NCI-H2029 treated with DMSO at 0.1 percent for 48 hours (cell line): ENCODE data around the gene GNPTAB.
"Not testable (repeated sequence)": the region's sequence is repeated elsewhere in the genome, so short reads cannot be mapped to it uniquely, and the experiment has no call there.

Source experiments
- DNase-seq: peaks from one replicate; lab custom pipeline; 2025; lab: John Stamatoyannopoulos, UW

GNPTAB gene

DNA sequence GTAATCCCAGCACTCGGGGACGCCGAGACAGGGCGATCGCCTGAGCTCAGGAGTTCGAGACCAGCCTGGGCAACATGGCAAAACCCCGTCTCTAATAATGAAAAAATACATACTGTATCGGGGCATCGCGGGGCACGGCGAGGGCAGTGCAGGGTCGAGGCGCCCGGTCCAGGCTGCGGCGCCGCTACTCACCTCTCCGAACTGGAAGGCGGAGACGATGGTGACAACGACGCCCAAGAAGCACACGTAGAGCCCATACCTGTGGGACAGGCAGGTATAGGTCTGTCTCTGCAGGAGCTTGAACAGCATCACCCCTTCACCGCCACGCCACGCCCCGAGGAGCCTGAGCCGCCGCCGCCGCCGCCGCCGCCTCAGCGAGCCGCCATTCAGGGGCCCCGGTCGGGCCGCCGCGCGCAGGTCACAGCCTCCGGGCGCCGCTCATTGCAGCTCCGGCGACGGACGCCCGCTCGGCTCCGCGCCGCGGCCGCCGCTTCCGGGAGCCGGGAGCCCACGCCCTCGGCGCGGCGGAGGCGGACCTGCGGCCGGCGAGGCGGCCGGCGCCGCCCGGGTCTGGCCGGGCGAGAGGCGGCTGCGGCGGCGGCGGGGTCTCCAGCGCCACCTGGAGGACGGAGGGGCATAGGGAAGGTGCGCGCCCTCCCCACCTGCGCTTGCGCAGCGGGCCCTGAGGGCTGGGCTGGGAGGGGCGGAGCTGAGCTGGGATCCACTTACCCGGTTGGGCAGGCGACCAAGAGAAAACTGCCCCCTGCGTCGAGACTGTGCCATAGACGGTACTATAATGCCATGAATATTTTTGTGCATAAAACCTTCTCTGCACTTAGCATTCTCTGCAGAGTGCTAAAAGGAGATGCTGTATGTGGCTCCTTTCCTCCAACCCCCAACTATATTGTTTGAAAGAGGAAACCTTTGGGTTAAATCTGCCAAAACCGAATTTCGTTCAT, at the start of gene GNPTAB:
Gene GNPTAB (minus strand): TSS at position 593 of the 959 bp plus-strand sequence. CDS start 284 bp downstream, at position 309.
- DNase-seq: peak; percentile 69

DNA sequence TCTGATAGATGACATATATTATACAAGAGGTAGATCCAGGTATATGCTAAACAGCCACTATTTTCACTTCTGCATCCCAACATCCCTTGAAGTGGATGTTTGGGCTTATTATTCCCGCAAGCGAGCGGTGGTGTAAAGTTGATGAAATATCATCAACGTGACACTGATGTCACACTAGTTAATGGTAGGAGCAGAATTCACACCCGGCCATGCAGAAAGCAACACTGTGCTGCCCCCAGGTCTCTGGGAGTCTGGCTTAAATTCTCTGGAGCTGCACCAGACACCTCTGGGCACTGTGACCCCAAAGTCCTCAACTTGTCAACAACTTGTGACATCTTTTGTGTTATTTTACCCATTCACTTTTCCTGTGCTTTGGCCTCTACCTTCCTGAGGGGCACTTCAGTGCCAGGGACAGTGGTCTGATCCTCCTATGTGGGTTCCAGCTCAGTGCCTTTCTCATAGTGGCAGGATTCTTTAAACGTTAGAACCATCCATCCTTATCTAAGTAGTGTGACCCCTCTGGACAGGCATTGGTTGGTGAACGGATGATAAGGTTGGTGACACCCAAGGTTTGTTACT, 47.6 kb upstream of the GNPTAB start:
- DNase-seq: no peak

DNA sequence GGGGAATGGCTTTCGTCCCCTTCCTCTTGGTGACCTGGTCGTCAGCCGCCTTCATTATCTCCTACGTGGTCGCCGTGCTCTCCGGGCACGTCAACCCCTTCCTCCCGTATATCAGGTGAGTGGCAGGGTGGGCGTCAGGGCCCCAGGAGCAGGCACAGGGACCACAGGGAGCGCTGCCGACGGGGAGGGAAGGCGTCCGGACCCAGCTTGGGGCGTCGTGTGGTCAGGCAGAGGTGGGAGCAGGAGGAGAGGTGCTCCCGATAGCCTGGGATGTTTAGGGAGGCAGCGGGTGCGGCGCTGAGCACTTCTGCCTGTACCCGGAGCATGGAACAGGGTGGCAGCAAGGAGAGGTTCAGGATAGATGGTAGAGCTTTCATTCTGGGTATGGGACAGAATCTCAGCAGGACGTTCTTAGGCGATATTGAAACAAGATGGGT, 47.1 kb upstream of the GNPTAB start:
- no peak for DNase-seq

DNA sequence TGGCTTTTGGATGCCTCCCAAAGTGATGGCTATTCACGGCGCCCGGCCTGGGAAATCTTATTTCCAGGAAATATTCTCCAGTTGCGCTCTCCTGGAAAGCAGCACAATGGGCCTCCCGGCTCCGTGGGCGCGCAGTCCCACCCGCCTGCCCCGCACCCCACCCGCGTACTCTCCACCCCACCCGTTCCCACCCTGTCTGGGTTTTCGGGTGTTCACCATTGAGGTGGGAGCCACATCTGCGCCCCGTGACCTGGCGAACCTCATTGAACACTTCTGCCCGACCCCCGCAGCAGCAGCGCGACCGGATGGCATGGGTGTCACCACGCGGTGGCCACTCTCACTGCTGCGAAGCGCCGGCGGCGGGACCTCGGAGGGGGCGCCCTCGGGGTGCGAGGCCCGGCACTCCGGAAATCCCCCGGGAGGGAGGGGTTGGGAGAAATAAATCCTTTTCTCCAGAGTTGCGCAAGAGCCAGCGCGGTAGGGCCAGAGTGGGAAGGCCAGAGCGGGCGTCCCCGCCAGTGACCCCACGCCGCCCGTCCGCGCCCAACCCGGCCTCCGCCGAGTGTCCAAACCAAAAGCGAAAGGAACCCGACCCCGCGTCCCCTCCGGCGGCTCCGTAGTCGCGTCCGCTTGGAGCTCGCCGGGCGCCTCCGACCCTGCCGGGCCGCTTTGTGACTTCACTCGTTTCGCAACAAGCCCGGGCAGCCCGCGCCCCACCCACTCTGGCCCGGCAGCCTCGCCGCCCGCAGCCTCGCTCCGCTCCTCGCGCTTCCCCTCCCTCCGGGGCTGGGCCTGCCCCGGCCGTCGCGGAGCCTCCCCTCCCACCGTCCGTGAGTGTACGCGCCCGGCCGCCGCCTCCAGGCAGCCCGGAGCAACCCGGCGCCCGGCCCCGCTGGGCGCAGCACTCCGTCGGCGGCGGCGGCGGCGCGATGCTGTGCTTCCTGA, 46.4 kb upstream of the GNPTAB start, which contains the start of gene DRAM1:
Gene DRAM1 (plus strand): TSS at position 720 of the 945 bp plus-strand sequence. CDS start 210 bp downstream, at position 930.
- peak; percentile 38 for DNase-seq

DNA sequence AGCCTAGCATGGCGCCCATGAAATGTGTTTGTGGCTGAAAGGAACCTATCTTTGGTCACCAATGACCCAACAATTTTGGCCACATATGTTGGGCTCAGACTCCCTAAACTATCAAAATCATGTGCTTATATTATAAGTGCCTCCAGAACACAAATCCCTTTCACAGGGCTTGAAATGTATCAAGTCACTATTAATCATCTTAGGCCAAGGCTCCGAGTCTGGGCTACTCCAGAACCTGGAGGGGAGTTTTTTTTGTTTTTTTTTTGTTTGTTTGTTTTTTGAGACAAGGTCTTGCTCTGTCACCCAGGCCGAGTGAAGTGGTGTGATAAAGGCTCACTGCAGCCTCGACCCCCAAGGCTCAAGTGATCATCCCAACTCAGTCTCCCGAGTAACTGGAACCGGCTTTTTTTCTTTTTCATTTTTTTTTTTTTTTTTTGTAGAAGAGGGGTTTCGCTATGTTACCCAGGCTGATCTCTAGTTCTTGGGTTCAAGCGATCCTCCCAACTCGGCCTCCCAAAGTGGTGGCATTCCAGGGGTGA, 45.6 kb upstream of the GNPTAB start:
- DNase-seq: no peak

DNA sequence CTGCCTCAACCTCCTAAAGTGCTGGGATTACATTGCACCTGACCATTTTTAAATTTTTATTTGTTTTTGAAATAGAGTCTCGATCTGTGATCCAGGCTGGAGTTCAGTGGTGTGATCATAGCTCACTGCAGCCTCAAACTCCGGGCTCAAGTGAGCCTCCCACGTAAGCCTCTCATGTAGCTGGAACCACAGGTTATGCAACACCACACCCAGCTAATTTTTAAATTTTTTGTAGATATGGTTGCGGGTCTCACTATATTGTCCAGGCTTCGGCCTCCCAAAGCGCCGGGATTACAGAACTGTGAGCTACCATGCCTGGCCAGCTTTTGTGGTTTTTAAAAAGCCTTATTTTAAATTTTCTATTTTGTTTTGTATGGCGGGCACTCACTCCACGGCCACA, 44.4 kb upstream of the GNPTAB start:
- no peak for DNase-seq

DNA sequence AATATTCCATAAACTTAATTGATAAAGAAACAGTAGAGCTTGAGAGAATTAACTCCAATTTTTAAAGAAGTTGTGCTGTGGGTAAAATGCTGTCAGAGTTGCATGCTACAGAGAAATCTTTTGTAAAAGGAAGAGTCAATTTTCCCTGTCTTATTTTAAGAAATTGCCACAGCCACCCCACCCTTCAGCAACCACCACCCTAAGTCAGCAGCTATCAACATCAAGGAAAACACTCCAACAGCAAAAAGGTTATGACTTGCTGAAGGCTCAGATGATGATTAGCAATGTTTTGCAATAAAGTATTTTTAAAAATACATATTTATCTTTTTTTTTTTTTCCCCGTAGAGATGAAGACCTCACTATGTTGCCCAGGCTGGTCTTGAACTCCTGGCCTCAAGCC, 40.2 kb upstream of the GNPTAB start:
- no peak for DNase-seq

DNA sequence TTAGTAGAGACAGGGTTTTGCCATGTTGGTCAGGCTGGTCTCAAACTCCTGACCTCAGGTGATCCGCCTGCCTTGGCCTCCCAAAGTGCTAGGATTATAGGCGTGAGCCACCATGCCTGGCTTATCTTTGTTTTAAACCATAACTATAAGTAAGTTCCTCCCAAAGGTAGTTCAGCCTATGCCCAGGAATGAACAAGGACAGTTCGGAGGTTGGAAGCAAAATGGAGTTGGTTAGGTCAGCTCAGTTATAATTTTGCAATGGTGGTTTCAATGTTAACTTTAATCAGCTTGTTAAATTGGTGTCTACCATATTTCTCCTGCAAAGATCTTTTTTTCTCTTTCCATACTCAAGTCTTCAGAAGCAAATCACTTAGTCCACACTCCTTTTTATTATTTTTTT, 36.9 kb upstream of the GNPTAB start:
- not testable (repeated sequence) for DNase-seq

DNA sequence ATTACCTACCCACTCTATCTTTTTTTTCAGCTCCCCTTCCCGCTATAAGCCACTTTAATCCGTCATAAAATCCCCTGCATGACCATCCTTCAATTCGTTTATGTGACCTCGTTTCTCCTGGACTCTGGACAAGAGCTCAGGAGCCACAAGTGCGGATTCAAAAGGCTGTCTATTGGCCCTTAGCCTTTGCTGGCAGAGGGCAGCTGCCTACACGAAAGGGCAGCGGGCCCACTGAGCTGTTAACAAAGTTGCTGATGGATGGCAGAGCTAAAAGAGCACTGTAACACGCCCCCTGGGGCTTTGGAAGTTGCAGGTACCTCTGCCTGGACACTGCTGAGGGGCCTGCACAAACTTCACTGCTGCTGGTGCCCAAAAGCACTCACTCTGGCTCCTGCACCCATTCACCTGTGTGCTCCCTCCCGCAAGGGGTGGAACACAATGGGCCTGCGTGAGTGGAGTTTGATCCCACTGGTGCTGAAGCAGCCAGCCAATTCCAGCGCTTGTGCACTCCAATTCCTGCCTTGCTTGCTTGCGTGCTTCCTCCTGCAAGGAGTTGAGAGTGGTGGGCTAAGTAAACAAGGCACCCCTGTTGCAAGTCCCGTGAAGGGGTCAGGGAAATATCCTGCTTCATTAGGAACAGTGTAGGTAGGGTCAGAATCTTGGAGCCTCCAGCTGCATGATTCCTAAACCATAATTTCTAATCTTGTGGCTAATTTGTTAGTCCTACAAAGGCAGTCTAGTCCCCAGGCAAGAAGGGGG, 36.0 kb upstream of the GNPTAB start:
- no peak for DNase-seq

DNA sequence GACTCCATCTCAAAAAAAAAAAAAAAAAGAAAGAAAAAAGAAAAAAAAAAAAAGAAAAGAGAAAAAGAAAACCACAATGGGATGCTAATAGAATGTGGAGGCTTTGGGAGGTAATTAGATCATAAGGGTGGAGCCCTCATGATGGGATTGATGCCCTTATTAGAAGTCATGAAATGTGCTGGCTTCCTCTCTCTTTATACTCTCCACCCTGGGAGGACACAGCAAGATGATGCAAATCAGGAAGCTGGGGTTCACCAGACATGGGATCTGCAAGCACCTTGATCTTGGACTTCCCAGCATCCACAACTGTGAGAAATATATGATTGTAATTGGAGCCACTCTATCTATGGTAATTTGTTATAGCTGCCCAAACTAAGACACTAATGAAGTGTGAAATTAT, 33.2 kb upstream of the GNPTAB start:
- no peak for DNase-seq

DNA sequence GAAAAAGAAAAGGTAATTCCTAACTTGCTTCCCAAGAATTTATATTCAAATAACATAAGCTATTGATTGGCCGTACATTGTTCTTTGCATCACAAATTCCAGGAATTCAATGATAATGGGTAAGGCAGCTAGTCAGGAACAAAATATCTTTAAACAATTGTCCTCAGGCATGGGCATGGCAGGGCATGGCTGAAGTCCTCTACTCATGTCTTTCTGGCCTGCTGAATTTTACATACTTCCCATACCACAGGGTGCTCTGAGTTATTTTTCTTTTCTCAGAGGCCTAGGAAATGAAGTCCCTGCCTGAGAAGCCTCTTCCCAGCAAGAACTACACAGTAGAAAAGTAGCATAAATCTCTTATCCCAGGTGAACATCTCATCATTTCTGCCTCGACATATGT, 31.5 kb upstream of the GNPTAB start:
- DNase-seq: no peak

DNA sequence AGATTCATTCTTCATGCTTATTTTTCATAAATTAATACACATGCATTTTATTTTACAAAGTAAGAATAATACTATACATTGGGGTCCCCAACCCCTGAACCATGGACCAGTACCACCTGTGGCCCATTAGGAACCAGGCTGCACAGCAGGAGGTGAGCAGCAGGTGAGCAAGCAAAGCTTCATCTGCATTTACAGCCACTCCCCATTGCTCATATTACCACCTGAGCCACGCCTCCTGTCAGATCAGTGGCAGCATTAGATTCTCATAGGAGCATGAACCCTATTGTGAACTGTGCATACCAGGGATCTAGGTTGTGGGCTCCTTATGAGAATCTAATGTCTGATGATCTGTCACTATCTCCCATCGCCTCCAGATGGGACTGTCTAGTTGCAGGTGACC, 30.9 kb upstream of the GNPTAB start:
- DNase-seq: peak; percentile 4

DNA sequence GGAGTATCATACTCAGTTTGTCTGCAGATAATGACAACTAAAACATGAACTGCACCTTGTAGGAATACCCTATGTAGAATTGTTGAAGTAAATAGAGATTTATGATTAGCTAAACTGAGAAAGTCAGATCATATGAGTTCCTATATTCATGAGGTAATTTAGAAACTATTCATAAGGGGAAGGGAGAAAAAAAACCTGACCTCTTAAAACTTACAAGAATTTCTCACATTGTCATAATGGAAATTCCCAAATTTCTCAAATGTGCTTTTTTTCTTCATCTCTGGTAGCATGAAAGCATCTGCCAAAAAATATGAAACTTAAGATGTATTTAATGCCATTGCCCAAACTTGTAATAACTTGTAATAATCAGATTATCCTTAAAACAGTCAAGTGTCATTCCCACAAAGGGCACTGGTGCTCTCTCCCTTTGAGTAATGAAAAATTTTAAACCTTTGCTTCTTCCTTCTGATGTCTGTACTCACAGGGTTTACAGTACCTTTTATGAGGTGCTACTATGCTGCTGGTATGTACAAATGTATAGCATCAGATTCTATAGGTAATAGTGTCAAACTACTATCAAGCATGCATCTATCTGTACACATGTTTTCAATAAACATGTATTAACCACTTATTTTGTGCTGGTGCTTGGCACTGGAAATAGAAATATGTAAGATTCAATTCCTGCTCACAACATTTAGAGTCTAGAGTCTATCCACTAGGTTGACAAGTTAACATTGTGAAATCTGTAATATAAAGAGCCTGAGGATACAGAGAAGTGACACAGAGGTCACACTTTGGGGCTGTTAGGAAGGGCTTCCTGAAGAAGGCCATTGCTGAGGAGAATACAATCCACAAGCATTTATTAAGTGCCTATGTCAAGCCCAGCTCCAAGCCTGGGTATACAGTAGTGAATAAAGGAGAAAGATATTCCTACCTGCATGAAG, 29.2 kb upstream of the GNPTAB start:
- DNase-seq: no peak

DNA sequence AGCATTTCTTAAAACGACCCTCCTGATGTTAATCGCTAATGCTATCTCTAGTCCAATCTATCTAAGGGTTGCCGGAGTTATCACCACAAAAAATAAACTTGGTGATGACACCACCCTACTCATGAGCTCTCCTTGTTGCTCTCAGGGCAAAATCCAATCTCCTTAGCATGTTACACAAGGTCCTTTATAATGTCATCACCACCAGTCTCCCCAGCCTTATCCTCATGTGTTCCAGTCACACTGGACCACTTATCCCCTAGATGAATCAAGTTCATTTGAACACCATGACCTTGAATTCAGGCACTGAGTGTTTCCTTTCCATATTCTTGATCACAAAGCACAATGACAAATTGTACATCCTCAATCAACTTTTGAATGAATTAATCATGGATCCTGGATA, 27.6 kb upstream of the GNPTAB start:
- DNase-seq: no peak

DNA sequence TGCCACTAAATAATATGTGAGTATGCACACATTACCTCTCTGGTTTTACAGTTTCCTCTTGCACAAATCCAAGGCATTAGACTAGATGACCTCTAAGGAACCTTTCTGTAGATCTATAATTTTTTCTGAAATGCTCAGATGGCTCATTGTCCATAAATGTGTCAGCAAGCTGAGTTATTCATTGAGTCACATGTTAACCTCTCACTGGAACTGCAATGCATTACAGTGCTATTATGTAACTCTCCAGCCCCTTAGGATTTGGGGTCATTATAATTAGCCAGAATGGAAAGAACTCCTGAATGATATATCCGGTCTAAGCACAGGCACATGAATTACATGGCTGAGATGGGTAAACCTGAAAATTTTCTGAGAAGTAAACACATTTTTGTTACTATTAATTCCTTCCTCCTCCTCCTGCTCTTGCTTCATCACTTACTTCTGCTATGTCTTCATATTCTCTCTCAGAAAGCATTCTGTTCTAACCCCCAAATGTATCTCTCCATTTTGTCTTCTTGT, 26.3 kb upstream of the GNPTAB start:
- DNase-seq: no peak

DNA sequence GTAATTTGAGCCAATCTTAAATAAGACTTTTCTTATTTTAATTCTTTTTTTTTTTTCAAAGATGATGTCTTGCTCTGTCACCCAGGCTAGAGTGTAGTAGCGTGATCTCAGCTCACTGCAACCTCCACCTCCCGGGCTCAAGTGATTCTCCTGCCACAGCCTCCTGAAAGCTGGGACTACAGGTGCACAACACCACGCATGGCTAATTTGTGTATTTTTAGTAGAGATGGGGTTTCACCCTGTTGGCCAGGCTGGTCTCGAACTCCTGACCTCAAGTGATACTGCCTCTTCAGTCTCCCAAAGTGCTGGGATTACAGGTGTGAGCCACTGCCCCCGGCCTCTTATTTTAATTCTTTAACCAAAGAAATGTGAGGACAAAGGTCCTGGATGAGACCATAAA, 25.9 kb upstream of the GNPTAB start:
- not testable (repeated sequence) for DNase-seq

DNA sequence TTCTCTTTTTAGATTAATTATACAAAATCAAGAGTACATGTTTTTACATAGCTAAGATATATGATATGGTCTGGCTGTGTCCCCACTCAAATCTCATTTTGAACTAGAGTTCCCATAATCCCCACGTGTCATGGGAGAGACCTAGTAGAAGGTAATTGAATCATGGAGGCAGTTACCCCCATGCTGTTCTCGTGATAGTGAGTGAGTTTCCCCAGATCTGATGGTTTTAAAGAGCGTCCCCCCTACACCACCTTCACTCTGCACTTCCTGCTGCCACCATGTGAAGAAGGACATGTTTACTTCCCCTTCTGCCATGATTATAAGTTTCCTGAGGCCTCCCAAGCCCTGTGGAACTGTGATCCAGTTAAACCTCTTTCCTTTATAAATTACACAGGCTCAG, 25.2 kb upstream of the GNPTAB start:
- DNase-seq: no peak

DNA sequence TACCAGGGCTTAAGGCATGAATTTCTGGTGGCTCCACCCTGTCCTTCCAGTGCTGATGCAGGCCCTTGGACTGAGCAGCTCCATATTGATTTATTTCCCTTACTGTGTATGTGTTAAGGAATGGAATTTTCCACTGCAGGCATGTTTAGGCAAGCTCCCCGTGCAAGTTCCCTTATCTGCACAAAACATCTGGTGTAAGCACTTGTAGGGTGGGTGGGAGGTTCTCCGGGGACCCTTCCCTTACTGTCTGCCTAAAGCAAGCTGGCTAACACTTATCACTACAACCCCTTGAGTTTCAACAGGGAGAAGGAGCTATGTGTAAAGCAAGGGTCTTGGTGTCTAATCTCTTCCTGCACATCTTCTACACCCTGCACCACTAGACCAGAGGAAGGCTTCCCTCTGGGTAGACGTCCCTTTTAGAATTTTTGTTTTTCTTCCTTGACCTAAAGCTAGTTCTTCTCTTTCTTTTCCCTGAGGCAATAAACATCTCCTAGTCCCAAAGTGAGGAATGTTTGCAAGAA, 24.7 kb upstream of the GNPTAB start:
- no peak for DNase-seq

DNA sequence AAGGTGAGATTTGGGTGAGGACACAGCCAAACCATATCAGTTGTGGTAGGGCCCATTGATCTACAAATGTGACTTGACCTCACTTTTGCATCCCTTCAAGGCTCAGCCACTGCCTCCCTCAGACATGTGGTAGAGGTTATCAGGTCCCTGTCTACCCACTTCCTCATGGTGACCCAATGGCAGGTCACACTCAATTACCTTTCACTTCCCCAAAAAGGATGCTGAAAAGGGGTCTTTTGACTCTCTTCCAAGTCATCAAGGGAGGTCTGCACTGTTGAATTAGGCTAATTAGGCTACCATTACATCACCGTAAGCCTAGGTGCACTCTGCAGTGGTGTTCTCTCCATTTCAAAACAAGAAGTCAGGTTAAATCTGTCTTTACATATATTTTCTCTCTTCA, 24.0 kb upstream of the GNPTAB start:
- DNase-seq: no peak
